Hair follicular keratinocyte (primary cell): ENCODE results near the gene DENND5A. TPM values are rescaled to one million over a fixed set of nuclear protein-coding genes. Genes with fewer than 3 reads are reported as not detected.

ENCODE experiments used
- total RNA-seq: library from RNA; depleted of rRNA; stranded (reverse); fragments of >200 nt; gene quantifications from 2 replicates; pipeline ENCODE4 v1.2.3, GENCODE V29; 2015

Gene DENND5A
- total RNA-seq, result 18.5 and 21.2 TPM in 2 replicates

DNA sequence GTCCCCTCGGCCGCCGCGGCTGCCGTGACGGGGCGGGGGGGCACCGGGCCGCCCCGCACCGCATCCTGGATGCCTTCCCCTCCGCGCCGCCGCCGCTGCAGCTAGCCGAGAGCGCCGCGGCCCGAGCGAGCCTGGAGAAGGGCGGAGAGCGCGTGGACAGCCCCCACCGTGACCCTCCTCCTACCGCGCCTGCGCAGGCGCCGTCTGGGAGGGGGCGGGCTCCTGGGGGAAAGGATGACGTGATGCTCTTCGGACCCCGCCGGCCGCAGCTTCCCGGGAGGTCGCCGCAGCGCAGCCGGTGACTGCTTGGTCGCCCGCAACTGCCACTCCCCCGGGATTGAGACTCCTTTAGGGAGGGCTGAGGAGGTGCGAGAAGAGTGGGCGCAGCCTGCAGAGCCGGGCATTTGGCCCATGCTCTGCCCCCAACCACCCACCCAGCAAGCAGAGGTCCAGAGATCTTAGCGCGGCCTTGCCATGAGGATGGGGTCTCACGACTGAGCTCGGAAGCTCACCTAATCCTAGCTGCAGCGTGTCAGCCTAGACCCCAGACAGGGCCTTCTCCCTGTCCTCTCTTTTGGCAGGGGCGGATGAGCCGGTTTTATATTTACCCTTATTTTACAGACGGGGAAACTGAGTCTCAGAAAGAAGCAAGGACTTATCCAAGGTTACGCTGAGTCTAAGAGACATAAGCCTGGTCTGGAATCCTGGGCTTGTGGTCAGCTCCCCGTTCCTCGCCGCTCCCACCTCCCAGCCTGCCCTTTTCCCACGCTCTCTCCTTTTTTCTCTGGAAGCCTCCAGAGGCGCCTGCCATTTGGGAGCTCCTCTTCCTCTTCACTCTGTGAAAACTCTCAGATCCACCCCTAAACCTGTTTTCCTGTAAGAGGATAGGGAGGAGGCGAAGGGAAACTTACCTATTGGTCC, at the start of gene DENND5A:
TSS of gene DENND5A (minus strand) at position 140 of the 921 bp plus-strand sequence. CDS start 281 bp downstream, outside the sequence.

DNA sequence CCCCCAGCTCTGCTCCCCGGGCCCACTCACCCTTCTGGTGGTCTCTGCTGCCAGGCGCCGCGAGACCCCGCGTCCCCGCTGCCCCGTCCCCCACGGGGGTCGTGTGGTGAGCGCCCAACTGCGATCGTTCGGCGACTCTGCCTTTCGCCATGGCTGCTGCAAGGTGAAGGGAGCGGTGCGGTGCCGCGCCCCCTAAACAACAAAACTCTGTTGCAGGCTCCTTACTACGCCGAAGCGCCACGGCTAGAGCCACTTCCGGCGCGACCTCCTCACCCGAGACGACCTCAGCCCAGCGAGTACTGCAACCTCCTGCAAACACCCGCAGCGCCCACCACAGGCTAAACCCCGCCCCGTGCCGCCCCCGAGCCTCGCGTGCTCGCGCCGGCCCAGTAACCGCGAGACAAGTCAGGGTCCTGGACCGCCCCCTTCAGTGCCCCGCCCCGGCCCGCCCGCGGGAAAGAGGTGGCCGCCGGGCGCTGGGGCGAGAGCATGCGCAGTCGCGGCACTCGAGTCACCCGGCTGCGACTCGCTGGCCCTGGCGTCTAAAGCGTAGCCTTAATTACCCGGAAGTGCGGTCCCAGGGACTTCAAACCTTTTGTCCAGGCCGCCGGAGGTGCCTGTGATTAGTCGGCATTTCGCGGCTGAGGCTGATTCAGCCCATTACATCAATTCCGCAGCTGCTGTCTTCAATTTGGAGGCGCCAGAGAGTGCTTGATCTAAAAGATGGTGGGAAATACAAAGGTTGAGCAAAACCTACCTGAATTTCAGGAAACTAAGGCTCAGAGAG, 49.3 kb upstream of the DENND5A start, which contains the start of gene TMEM41B:
TSS of gene TMEM41B (minus strand) at position 303 of the 787 bp plus-strand sequence. CDS start at position 151, 152 bp downstream.

DNA sequence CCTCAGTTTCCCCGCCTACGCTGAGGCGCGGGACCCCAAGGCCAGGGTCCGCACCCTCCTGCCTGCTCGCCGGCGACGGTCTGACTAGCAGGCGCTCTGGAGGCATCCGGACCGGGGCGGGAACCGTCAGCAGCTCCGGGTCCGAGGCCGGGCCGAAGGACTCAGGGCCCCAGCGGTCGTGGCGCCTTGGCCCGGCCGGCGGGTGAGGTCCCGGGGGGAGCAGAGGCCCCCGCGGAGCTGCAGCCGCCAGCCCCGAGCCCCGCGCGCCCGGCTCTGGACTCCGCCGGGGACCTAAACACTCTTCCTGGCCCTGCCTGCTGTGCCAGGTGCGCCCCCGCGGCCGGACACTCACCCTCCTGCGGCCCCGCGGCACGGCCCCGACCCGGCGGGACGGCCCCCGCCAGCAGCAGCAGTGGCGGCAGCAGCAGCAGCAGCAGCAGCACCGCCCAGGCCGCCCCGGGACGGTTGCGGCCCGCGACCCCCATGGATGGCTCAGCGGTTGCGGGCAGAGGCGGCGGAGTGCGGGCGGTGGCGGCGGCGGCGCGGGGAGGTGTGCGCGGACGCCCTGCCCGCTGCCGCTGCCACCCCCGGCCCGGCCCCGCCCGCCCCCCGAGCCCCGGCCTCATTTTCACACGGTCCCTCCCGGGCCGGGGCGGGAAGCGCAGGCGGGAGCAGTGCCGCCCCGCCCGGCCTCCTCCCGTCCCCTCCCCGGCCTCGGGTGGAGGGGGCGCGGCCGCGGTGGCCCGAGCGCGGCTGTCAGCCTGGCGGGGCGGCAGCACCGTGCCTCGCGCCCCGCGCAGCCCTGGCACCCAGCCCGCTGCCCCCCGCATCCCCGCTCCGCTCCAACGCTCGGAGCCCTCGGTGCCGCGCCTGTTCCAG, 173.9 kb downstream of the DENND5A start, which contains the start of gene SCUBE2:
TSS of gene SCUBE2 (minus strand) at position 556 of the 879 bp plus-strand sequence. CDS start at position 485, 71 bp downstream.

Other genes starting within 250 kb of the DENND5A start
- gene SCUBE2, start 173.8 kb downstream of the DENND5A start, total RNA-seq, result 0.34 and 1.3 TPM in 2 replicates
- gene TMEM41B, start 49.2 kb upstream of the DENND5A start, total RNA-seq, result 55.2 and 60.7 TPM in 2 replicates
- gene IPO7, start 119.3 kb upstream of the DENND5A start, total RNA-seq, result 60.3 and 70.4 TPM in 2 replicates
- gene ZNF143, start 195.7 kb upstream of the DENND5A start, total RNA-seq, result 15.8 and 23.7 TPM in 2 replicates